ENCODE results near the gene ARSD.
"Not testable (repeated sequence)": the region's sequence is repeated elsewhere in the genome, so short reads cannot be mapped to it uniquely, and the experiment has no call there.

ARSD gene, protein sequence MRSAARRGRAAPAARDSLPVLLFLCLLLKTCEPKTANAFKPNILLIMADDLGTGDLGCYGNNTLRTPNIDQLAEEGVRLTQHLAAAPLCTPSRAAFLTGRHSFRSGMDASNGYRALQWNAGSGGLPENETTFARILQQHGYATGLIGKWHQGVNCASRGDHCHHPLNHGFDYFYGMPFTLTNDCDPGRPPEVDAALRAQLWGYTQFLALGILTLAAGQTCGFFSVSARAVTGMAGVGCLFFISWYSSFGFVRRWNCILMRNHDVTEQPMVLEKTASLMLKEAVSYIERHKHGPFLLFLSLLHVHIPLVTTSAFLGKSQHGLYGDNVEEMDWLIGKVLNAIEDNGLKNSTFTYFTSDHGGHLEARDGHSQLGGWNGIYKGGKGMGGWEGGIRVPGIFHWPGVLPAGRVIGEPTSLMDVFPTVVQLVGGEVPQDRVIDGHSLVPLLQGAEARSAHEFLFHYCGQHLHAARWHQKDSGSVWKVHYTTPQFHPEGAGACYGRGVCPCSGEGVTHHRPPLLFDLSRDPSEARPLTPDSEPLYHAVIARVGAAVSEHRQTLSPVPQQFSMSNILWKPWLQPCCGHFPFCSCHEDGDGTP

GRCh38 chrX:2928583-2929434, at the start of gene ARSD:
ARSD (minus strand) TSS chrX:2929339; CDS start chrX:2929275, 64 bp downstream.
- DNase-seq, result no peak

DNA sequence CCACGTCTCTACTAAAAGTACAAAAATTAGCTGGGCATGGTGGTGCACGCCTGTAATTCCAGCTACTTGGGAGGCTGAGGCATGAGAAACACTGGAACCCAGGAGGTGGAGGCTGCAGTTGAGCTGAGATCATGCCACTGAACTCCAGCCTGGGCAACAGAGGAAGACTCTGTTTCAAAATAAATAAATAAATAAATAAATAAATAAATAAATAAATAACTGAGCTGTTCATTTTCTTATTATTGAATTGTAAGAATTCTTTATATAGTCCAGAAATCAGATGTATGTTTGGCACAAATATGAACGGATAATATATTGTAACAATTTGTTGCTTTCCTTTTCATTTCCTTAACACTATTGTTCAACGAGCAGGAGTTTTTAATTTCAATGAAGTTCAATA, 49.5 kb upstream of the ARSD start:
- not testable (repeated sequence) for DNase-seq

DNA sequence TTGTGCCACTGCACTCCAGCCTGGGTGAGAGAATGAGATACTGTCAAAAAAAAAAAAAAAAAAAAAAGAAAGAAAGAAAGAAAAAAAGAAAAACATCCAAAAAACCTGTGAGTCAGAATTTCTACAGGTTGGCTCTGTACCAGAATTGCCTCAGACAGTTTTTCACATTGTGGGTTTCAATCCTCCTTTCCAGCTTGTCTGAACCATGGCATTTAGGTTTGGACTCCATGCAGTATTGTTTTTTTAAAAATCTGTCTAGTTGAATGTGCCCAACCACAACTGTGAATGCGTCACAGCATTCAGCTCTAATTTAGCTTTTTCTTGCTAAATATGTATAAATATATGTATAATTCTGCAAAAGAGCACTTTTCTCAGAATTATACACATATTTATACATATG, 45.8 kb upstream of the ARSD start:
- no peak for DNase-seq

DNA sequence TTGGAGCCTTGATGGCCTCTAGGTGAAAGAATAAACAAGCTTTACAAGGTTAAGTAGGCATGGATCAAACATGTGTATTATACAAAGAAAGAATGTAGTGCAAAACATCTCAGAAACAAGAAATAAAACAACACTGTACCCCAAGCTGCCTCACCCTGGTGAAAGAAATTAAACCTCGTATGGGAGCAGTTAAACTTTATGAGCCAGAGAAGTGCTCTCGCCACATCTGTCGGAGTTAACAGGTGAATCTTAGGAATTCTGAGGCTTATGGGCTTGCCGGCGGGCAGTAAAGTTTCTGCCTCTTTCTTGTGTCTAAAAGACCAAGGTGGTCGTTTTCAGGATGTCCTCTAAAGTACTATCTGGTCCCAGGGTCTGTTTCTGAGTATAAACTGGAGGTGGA, 43.3 kb upstream of the ARSD start:
- no peak for DNase-seq

DNA sequence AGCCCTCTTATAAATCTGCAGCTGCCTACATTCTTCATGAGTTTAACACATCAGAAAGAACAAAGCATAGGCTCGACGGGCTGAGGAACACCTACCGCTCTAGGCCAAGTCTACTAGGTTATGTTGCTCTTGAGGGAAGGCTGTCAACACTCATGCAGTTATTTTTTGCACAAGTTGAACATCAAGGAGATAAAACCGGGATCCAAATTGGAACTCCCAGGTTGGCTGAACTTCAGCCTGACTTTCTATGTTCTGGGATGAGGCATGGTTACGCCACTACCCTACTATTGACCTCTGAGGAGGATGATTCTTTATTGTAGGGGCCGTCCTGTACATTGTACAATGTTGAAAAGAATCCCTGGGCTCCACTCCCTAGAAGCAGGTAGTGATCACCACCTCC, 39.9 kb upstream of the ARSD start:
- DNase-seq, result no peak

GRCh38 chrX:2967998-2968909, 39.1 kb upstream of the ARSD start:
- DNase-seq, result no peak

DNA sequence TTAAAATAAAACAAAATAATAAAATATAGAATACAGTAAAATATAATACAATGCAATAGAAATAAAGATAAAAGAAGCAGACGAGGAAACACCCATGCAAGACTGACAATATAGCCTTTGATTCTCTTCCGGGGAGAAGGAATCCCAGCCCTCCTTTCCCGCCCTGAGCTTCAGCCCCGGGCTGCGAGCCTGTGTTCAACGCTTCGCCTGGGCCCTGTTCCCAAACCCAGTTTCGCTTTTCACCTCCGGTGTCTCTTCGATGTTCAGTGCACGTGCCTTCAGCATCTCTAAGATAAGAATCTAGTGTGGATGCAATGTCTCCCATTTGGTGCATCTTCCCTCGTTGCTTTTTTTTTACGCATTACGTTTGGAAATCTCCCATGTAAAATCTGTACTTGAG, 38.4 kb upstream of the ARSD start:
- DNase-seq, result no peak

- DNase-seq, result no peak
Measured at GRCh38 chrX:2967012-2967411, 37.9 kb upstream of the ARSD start.

DNA sequence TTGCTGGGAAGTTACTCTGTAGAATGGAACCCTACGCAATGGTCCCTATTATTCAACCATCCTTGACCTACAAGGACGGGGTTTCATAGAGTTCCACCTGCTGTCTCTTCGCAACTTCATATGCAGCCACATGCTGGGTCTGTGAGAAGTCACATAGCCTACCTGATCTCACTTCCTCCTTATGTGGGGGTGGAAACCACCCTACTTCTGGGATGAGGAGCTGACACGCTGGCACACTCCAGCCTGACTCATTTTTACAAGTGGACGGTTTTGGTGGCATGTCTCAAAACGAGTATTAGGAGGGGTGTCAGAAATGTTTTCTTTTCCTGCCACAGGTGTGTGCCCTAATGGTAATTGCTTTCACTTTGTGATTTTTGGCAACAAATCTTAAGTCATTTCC, 36.8 kb upstream of the ARSD start:
- no peak for DNase-seq

GRCh38 chrX:2963992-2964794, 35.1 kb upstream of the ARSD start:
- DNase-seq, result not testable (repeated sequence)

- not testable (repeated sequence) for DNase-seq
Measured at GRCh38 chrX:2963449-2963848, 34.3 kb upstream of the ARSD start.

DNA sequence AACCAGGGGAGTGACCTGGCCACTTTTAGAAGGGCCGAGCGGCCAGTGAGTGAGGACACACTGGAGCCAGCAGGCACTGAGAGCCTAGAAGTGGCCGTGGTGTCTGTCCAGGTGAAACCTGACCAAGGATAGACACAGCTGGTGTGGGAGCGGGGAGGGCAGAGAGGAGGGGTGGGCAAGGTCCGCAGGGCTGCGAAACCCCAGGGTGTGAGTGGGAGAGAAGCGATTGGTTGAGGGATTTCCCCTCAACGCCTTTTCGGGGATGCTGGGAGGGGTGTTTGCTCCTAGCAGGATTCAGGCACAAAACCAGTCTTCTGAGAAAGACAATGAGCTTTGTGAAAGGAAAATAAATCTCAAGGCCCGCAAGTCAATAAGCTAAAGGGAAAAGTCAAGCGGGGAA, 33.2 kb upstream of the ARSD start:
- no peak for DNase-seq

DNA sequence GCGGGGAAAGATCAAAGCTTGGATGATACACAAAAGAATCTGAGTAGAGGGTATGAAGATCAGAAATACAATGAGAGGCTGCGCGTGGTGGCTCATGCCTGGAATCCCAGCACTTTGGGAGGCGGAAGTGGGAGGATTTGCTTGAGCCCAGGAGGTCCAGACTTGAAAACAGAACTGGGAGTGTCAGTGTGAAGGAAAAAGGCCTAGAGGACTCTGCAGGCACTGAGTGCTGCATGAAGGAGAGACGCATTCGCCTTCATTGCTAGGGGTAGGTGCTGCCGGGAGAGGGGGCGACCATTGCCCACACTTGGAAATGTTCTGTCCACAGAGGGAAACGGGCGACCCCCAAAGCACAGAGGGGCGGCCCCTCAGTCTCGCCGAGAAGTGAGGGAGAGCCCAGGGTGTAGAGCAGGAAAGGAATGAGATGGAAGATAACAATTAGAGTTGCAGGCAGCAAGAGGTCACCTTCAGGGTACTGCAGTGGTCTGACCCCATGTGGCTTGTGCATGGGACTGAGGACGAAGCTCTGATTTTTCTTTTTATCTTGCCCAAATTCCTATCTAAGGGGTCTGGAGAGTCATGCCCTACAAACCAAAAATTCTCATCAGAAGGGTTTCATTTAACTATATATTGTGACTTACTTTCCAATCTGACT, 31.8 kb upstream of the ARSD start:
- DNase-seq, result no peak

DNA sequence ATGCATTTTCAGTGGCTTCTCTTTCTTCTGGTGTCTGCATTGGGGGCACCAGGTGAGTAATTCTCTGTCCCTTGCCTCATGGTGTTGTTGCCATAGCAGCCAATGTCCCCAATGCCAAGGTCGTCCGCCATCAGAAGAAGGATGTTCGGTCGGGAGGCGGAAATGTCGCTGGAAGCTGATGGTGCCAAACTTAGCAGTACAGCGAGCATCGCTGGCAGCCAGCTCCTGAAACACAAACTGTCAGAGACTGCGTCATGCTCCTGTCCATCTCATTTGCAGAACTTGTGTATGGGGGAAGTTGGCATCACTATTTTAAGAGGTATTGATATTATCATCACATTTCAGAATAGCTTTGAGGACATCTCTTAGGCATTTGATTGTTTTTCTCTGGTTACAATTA, 29.1 kb upstream of the ARSD start:
- DNase-seq, result no peak

DNA sequence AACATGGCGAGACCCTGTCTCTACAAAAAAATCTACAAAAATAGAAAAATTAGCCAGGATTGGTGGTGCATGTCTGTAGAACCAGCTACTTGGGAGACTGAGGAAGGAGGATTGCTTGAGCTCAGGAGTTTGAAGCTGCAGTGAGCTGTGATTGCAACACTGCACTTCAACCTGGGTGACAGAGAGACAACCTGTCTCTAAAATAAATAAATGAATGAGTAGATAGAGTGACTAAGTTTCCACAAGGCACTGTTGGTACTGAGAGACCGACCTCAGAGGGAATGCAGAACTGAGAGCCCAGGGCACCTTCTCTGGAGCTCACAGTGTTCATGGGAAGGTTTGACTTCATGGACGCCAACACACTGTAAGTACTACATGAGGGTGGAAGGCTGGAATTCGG, 26.7 kb upstream of the ARSD start:
- DNase-seq, result no peak

GRCh38 chrX:2955281-2955680, 26.1 kb upstream of the ARSD start:
- DNase-seq, result no peak

DNA sequence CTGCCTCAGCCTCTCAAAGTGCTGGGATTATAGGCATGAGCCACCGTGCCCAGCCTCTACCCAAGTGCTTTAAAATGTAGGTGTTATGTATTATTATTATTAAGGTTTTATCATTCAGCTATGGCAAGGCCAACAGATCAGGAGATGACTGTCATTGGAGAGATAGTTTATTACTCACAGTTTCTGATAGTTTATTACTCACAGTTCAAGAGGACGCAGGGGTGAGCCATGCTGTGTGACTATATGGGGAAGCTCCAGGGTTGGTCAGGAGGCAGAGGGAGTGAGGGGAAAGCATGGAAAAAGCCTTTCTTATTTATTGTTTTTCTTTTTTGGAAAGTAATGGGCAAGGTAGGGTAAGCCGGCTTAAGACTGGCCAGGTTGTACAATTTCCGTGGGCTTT, 25.4 kb upstream of the ARSD start:
- DNase-seq, result no peak

- DNase-seq, result not testable (repeated sequence)
Measured at GRCh38 chrX:2937942-2938341, 8.8 kb upstream of the ARSD start.

DNA sequence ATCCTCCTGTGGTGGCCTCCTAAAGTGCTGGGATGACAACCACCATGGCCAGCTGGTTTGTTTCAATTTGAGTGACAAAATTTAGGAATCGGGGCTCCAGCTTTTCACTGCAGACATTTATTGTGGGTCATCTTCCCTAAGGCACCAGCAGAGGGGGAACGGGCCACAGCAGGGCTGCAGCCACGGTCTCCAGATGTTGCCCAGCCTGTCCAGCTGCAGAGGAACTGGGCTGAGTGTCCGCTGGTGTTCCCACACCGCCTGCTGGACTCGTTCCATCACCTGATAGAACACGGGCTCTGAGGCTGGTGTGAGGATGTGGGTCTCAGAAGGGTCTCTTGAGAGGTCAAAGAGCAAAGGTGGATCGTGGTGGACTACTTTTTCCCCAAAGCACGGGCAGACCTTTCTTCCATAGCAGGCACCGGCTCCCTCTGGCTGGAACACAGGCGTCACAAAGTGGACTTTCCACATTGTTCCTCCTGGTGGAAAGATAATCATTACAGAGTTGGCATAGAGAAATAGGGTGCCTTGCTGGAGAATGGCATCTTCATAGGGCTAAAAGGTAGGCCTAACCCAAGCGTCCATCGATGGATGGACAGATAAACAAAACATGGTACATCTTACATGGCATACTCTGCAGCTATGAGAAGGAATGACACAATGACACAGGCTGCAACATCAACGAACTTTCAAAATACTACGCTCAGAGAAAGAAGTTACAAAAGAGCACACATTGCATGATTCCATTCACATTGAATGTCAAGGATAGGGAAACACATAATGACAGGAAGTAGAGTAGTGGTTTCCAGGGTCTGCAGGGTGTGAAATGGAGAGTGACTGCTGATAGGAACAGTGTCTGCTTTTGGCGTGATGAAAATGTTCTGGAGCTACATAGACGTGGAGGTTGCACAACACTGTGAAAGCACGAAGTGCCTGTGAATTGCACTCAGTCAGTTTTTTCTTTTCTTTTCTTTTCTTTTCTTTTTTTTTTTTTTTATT, 5.9 kb upstream of the ARSD start:
- no peak for DNase-seq
